LNCAP (cell line): Measurements from ENCODE around the gene DDIAS.

Experiments used
- TF ChIP-seq, protein P1 (sequence below): fragments of 450-650 bp; IDR thresholded peaks from 2 replicates; pipeline ENCODE4 v1.5.1; 2017; ENCODE audit warnings: mild to moderate bottlenecking

DDIAS gene, protein sequence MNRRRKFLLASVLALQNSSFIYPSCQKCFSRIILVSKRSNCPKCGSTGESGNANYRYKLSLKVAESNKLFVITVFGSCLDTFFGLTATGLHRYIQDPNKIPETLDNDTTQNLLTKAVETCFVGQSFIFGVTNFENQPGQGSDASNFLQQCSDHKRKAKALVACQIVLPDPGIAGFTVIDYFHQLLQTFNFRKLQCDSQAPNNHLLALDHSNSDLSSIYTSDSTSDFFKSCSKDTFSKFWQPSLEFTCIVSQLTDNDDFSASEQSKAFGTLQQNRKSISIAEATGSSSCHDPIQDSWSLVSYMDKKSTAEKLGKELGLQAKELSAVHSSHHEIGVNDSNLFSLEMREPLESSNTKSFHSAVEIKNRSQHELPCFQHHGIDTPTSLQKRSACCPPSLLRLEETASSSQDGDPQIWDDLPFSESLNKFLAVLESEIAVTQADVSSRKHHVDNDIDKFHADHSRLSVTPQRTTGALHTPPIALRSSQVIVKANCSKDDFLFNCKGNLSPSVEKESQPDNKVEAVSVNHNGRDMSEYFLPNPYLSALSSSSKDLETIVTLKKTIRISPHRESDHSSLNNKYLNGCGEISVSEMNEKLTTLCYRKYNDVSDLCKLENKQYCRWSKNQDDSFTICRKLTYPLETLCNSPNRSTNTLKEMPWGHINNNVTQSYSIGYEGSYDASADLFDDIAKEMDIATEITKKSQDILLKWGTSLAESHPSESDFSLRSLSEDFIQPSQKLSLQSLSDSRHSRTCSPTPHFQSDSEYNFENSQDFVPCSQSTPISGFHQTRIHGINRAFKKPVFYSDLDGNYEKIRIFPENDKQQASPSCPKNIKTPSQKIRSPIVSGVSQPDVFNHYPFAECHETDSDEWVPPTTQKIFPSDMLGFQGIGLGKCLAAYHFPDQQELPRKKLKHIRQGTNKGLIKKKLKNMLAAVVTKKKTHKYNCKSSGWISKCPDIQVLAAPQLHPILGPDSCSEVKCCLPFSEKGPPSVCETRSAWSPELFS

DNA sequence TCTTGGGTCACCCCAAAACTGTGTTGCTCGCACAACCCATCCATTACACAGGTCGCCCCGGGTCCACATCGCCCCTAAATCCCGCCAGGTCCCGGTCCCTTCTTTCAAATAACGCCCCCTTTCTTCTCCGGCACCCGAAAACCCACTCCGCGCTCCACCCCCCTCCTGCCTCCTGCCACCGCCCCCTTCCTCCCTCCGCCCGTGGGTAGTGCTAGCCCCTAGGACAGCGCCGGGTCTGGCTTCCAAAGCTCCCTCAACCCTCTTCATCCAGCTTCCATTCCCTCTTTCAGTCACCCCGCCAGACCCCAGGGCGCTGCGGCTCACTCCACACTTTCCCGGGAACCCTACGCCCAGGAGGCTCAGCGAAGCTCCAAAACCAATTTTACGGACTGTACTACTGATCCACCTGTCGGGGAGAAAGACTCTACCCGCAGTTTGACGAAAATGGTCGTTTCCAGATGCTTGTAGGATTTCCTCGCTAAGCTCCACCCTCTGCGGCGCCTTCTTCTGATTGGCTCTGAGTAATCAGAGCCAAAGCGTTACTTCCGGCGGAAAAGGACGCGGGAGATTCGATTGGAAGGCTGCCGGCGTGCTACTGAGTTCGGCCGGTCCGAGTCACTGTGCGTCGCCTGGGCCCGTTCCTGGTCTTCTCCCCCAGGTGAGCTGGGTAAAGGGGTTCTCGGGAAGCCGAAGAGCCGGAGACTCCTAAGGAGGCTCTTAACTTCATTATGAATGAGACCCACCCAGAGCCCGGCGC, at the start of gene DDIAS:
Gene DDIAS, plus strand, starts transcription at position 572 of the 757 bp plus-strand sequence. CDS start 13,003 bp downstream, outside the sequence.
- TF ChIP-seq, protein P1, sequence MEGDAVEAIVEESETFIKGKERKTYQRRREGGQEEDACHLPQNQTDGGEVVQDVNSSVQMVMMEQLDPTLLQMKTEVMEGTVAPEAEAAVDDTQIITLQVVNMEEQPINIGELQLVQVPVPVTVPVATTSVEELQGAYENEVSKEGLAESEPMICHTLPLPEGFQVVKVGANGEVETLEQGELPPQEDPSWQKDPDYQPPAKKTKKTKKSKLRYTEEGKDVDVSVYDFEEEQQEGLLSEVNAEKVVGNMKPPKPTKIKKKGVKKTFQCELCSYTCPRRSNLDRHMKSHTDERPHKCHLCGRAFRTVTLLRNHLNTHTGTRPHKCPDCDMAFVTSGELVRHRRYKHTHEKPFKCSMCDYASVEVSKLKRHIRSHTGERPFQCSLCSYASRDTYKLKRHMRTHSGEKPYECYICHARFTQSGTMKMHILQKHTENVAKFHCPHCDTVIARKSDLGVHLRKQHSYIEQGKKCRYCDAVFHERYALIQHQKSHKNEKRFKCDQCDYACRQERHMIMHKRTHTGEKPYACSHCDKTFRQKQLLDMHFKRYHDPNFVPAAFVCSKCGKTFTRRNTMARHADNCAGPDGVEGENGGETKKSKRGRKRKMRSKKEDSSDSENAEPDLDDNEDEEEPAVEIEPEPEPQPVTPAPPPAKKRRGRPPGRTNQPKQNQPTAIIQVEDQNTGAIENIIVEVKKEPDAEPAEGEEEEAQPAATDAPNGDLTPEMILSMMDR: no peak

DNA sequence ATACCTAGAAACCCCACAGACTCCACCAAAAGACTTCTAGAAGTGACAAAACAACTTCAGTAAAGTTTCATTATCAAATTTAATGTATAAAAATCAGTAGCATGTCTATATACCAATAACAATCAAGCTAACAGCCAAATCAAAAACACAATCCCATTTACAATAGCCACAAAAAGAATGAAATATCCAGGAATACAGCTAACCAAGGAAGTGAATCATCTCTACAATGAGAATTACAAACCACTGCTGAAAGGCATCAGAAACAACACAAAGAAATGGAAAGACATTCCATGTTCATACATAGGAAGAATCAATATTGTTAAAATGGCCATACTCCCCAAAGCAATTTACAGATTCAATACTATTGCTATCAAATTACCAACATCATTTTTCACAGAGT, 47.3 kb upstream of the DDIAS start:
- TF ChIP-seq, protein P1: no peak

DNA sequence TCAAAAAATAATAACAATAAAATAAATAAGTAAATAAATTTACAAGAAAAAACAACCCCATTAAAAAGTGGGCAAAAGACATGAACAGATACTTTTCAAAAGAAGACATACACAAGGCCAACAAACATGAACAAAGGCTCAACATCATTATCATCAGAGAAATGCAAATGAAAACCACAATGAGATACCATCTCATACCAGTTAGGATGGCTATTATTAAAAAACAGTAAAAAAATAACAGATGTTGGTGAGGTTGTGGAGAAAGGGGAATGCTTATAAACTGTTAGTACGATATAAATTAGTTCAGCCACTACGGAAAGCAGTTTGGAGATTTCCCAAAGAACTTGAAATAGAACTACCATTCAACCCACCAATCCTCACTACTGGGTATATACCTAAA, 45.9 kb upstream of the DDIAS start:
- TF ChIP-seq, protein P1: no peak

DNA sequence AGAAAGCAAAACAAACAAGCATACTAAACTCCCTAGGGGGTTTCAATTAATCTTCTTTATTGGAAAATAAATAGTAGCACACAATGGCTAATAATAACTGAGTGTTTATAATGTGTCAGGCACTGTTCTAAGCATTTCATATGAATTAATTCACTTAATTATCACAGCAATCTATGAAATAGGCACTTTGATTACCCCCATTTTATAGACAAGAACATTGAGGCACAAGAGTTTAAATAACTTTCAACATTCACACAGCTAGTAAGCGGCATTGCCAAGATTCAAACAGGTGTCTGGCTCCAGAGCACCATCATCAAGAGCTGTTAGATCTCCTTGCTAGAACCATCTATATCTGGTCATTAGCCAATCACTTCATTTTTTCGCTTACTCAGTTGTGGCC, 44.4 kb upstream of the DDIAS start:
- TF ChIP-seq, protein P1: no peak

DNA sequence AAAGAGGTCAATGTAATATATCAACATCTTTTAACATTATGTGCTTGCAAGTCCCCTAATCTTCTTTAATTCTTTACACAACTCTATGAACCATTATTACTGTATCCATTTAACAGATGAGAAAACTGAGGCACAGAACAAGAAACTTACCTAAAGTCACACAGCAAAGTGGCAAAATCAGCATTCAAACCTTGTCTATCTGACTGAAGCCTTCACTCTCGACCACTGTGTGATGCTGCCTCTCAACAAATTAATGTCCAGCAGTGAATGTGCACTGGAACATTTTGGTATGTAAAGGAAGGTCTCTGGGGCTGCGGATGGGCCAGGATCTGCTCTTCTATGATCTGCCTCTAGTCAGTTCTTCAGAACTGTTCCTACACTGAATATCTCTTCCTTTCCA, 43.4 kb upstream of the DDIAS start:
- TF ChIP-seq, protein P1: no peak

DNA sequence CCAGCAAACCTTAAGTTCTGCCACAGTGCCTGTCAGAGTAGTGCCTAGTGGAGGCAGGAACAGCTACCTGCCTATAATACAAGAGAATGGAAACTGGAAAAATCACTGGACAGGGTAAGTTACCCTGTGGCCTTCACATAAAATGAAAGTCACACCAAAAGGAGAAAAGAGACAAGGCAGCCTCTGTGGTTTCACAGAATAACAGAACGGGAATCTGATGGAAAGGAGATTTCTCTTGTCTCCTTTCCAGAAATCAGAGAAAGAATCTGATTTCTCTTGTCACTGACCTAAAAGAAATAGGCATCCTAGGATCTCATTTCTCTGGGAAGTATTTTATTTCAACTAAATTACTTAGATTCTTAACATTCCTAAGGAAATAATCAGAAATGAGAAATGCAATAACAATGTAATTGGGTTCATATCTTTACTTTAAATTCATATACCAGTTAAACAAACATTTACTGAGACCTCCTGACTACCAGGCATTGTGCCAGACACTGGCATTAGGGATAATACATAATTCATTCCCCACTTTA, 42.9 kb upstream of the DDIAS start:
- TF ChIP-seq, protein P1: no peak

DNA sequence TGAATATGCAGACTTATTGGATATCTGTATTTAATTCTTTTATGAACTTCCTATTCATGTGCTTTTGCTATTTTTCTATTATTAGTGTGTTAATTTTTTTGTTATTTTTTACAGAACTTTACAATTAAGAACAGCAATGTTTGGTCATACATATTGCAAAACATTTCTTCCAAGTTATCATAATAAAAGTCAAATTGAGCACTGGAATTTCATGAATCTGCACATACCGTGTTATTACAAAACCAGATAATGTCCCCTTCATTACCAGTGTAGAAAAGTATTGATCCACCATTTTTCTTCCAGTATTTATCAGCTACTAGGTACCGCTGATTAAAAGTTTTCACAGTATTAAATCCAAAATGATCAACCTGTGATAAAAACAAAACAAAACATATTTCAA, 41.8 kb upstream of the DDIAS start:
- TF ChIP-seq, protein P1: no peak
